Gastroesophageal sphincter (tissue), 3 donors: ENCODE data around the gene EPHA2.

Source experiments
- EP300 ChIP-seq: sonication (generic); formaldehyde crosslinking; IDR thresholded peaks from one replicate; pipeline ENCODE4 v1.6.1; 2017; ENCODE audit warnings: antibody characterized with exemption, mild to moderate bottlenecking
- TF ChIP-seq, protein P1 (sequence below), 4 experiments: fragments of 200-600 bp in 2 of 4; fragments of 450-650 bp in 2 of 4; sonication (generic) in 1 of 4; IDR thresholded peaks; one replicate each; pipeline ENCODE4 v1.5.1; 2017 to 2019; ENCODE audit warnings: antibody characterized with exemption in 4 of 4, mild to moderate bottlenecking in 2 of 4, moderate library complexity in 2 of 4

DNA sequence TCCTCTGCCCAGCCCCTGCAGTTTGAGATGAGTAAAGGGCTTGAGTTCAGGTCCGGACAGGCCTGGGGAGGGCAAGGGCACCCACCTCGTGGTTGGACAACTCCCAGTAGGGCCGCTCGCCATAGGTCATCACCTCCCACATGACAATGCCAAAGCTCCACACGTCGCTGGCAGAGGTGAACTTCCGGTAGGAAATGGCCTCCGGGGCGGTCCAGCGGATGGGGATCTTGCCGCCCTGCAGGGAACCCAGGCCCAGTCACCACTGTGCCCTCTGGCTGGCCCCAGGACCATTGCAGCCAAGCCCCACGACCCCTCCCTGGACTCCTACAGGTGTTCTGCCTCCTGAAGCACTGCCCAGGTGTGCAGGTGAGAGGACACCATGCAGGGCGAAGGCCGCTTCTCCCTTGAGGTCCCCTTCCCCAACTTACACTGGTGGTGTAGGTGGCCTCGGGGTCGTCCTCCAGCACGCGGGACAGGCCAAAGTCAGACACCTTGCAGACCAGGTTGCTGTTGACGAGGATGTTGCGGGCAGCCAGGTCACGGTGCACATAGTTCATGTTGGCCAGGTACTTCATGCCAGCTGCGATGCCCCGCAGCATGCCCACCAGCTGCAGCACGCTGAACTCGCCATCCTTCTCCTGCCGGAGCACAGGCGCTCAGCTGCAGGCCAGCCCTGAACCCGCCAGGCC, 24.1 kb downstream of the EPHA2 start:
- TF ChIP-seq, protein P1, sequence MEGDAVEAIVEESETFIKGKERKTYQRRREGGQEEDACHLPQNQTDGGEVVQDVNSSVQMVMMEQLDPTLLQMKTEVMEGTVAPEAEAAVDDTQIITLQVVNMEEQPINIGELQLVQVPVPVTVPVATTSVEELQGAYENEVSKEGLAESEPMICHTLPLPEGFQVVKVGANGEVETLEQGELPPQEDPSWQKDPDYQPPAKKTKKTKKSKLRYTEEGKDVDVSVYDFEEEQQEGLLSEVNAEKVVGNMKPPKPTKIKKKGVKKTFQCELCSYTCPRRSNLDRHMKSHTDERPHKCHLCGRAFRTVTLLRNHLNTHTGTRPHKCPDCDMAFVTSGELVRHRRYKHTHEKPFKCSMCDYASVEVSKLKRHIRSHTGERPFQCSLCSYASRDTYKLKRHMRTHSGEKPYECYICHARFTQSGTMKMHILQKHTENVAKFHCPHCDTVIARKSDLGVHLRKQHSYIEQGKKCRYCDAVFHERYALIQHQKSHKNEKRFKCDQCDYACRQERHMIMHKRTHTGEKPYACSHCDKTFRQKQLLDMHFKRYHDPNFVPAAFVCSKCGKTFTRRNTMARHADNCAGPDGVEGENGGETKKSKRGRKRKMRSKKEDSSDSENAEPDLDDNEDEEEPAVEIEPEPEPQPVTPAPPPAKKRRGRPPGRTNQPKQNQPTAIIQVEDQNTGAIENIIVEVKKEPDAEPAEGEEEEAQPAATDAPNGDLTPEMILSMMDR (IDR thresholded peaks at IDR 0.05): no peak
- no peak for TF ChIP-seq EP300
